ENCODE data around the gene FN1.

- TF ChIP-seq CTCF (tag by site-specific recombination; IDR thresholded peaks at IDR 0.05), result no peak
- no peak for TF ChIP-seq SETDB1 (IDR thresholded peaks at IDR 0.05; ENCODE audit: insufficient read length, low read length)
- no peak for TF ChIP-seq KLF16 (tag by site-specific recombination; IDR thresholded peaks at IDR 0.05)
- no peak for TF ChIP-seq ZBTB26 (tag by site-specific recombination; optimal IDR thresholded peaks at IDR 0.05)
- TF ChIP-seq ZNF280D (tag by site-specific recombination; IDR thresholded peaks at IDR 0.05), result no peak
Measured at GRCh38 chr2:215419113-215419512, 16.8 kb downstream of the FN1 start.
